ENCODE data around the gene NSMCE4A.
"Not testable (repeated sequence)": the region's sequence is repeated elsewhere in the genome, so short reads cannot be mapped to it uniquely, and the experiment has no call there.

GRCh38 chr10:121991727-121992126, 16.7 kb upstream of the NSMCE4A start:
- TF ChIP-seq FOS (IDR thresholded peaks at IDR 0.05; ENCODE audit: borderline replicate concordance, insufficient read depth, low read length); MAX (IDR thresholded peaks at IDR 0.05; ENCODE audit: insufficient read depth, insufficient read length); EZH2 (IDR thresholded peaks at IDR 0.05; ENCODE audit: borderline replicate concordance, low read depth, low read length, severe bottlenecking); POLR2A (IDR thresholded peaks at IDR 0.05; ENCODE audit: low read depth, low read length): not testable (repeated sequence)
- TF ChIP-seq, protein P1, sequence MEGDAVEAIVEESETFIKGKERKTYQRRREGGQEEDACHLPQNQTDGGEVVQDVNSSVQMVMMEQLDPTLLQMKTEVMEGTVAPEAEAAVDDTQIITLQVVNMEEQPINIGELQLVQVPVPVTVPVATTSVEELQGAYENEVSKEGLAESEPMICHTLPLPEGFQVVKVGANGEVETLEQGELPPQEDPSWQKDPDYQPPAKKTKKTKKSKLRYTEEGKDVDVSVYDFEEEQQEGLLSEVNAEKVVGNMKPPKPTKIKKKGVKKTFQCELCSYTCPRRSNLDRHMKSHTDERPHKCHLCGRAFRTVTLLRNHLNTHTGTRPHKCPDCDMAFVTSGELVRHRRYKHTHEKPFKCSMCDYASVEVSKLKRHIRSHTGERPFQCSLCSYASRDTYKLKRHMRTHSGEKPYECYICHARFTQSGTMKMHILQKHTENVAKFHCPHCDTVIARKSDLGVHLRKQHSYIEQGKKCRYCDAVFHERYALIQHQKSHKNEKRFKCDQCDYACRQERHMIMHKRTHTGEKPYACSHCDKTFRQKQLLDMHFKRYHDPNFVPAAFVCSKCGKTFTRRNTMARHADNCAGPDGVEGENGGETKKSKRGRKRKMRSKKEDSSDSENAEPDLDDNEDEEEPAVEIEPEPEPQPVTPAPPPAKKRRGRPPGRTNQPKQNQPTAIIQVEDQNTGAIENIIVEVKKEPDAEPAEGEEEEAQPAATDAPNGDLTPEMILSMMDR (IDR thresholded peaks at IDR 0.05; ENCODE audit: extremely low read depth in 1 of 2, insufficient read depth in 1 of 2, low read depth in 1 of 2, low read length in 2 of 2) = not testable (repeated sequence)

All from endothelial cell of umbilical vein (primary cell).